ENCODE results near the gene PHACTR4.
"Not testable (repeated sequence)": the region's sequence is repeated elsewhere in the genome, so short reads cannot be mapped to it uniquely, and the experiment has no call there.

The PHACTR4 gene

GRCh38 chr1:28506907-28507246, 137.3 kb downstream of the PHACTR4 start:
- no peak for DNase-seq

DNA sequence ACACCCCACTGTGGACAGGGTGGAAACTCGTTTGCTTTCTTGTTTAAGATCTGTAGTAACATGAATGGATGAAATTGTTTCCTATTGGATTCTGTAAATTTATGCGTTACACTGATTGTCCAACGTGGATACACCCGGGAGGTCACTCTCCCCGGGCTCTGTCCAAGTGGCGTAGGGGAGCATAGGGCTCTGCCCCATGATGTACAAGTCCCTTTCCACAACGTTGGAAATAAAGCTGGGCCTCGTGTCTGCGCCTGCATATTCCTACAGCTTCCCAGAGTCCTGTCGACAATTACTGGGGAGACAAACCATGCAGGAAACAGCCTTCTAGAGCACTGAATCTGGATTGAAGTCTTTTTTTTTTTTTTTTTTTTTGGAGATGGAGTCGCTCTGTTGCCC, 137.7 kb downstream of the PHACTR4 start:
- DNase-seq = no peak

DNA sequence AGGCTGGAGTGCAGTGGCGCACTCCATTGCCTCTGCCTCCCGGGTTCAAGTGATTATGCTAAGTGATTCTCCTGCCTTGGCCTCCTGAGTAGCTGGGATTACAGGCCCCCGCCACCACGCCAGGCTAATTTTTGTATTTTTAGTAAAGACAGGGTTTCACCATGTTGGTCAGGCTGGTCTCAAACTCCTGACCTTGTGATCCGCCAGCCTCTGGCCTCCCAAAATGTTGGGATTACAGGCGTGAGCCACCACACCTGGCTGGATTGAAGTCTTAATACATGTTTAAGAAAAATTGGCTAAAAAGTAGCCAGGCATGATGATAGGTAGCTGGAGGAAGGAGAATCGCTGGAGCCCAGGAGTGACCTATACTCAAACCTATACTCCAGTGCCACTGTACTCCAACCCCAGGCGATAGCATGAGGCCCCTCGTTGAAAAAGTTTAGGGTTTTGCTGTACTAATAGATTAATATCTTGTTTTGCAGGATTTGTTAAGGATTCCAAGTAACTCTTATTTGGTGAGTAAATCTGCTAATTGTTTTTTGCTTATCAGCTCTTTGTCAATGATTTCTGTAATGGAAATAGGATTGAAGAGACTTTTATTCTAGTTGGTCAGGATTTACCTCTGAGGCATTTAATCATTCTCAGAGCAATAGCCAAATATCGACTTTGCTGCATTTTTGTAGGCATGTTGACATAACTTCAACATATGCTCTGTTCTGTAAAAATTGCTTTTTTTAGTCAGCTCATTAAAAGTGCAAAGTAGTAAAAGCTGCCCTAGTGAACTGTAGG, 138.3 kb downstream of the PHACTR4 start:
- no peak for DNase-seq

GRCh38 chr1:28508435-28508754, 138.9 kb downstream of the PHACTR4 start:
- DNase-seq = no peak

DNA sequence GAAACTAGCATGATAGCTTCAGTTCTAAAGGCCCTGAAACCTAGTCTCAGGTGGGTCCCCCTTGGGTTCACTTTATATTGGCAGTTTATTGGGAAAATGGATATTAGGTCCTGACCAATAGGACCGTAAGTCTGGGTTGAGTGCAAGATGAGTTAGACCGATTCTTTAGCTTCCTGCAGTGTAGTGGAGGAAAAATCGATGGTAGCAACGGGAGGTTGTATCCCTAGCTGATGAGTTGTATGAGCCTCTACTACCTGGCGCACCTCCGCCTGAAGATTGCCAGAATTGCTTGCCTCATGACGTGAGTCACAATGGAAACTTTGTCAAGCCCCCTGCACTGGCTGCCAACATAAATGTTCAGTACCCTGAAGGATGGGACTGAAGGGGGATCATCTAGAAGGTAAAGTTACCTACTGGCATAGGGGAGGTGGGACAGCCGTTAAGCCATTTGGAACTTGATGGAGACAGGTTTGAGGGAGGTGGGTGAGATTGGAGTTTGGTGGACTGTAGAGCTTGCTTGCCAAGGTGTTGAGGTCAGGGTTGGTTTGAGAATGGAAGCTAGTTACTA, 140.2 kb downstream of the PHACTR4 start:
- peak; percentile 15 for DNase-seq

DNA sequence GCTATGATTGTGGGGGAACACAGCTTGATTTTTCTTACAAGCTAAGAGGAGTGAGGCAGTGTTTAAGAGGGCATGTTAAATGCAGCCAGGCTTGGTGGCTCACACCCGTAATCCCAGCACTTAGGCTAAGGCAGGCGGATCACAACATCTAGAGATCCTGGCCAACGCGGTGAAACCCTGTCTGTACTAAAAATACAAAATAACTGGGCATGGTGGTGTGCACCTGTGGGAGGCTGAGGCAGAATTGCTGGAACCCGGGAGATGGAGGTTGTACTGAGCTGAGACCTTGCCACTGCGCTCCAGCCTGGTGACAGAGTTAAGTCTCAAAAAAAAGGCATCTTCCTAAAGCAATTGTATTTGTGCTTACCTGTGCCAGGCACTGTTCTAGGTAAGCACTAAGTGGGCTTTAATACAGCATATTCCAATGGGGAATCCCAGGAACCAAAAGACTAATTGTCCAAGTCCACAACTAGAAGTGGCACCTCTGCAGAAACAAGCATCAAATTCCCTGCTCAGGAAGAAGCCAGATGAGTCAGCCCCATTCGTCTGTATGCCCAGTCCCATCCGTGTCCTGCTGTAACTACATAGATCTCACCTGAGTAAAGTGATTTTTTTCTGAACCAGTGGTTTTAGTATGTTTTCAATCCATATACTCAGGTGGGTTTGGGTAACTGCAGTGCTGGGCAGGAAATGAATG, 140.9 kb downstream of the PHACTR4 start:
- peak; percentile 32 for DNase-seq

- DNase-seq = no peak
Measured at GRCh38 chr1:28510970-28511440, 141.5 kb downstream of the PHACTR4 start.

DNA sequence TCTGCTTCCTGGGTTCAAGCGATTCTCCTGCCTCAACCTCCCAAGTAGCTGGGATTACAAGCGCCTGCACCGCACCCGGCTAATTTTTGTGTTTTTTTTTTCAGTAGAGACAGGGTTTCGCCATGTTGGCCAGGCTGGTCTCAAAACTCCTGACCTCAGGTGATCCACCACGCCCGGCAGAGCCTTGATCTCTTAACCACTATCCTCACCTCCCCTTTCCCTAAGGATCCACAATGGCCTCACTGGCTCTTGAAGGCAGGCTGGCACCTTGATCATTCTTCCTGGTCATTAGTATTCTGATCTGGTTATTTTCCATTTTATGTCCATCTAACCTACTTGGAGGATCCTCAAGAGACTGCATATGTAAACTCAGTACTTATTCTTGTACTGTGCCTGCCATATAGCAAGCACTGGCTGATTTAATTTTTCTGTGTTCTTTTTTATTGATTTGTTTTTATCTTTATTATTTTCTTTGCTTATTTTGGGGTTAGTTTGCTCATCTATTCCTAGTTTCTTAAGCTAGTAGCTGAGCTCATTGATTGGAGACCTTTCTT, 142.6 kb downstream of the PHACTR4 start:
- DNase-seq = no peak

DNA sequence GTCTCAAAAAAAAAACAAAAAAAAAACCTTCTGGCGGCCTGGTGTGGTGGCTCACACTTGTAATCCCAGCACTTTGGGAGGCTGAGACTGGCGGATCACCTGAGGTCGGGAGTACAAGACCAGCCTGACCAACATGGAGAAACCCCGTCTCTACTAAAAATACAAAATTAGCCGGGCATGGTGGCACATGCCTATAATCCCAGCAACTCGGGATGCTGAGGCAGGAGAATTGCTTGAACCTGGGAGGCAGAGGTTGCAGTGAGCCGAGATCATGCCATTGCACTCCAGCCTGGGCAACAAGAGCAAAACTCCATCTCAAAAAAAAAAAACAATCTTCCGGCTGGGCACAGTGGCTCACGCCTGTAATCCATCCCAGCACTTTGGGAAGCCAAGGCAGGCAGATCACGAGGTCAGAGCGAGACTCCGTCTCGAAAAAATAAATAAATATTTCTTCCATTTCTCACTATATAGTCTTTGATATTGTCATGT, 144.9 kb downstream of the PHACTR4 start:
- DNase-seq = not testable (repeated sequence)

DNA sequence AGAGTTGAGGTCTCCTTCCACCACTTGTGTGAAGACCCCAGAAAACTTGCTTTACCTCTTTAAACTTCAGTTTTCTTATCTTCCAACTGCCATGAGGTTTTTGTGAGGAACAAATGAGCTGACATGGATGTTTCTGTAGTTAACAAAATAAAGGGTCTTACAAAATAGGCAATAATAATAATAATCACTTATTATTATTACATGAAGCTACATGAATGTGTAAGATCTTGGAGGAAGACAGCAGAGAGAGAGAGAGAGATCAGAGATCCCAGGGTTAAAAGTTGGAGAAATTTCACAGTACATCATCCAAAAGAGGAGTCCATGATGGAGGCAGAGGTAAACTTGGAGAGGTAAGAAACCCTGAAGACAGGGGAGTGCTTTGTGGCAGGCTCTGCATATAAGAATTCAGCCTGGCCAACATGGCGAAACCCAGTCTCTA, 147.0 kb downstream of the PHACTR4 start:
- no peak for DNase-seq

- DNase-seq = no peak
Measured at GRCh38 chr1:28517649-28517999, 148.1 kb downstream of the PHACTR4 start.

DNA sequence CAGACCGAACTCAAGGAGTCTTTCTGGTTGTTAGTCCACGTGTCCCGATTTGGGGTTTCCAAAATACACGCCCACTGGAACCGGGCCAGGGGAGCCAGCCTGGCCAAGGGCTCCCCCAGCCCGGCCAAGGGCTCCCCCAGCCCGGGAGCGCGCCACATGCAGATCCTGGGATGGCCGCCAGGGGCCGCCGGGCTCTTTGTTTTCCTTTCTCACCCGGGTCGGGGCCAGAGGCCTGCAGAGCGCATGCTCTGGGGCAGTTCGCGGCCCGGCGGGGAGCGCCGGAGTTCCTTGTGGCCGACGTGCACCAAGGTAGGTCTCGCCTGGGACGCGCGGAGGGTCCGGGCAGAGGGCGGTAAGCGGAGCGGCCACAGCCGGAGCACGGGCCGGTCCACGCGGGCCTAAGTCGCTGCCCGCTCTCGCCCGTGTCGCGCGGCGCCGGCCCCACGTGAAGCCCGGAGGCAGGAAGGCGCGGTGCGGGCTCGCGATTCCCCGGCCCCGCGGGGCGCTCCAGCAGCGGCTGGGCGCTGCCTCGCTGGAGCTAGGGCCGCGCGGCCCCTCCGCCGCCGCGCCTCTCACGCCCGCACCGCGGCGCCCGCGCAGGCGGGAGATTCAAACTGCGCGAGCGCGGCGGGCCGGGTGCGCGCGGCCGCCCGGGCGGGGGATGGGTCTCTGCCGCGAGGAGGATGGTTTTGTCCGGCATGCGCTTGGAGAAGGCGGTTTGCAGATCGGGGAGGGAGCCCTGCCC, 148.6 kb downstream of the PHACTR4 start:
- peak; percentile 83 for DNase-seq

DNA sequence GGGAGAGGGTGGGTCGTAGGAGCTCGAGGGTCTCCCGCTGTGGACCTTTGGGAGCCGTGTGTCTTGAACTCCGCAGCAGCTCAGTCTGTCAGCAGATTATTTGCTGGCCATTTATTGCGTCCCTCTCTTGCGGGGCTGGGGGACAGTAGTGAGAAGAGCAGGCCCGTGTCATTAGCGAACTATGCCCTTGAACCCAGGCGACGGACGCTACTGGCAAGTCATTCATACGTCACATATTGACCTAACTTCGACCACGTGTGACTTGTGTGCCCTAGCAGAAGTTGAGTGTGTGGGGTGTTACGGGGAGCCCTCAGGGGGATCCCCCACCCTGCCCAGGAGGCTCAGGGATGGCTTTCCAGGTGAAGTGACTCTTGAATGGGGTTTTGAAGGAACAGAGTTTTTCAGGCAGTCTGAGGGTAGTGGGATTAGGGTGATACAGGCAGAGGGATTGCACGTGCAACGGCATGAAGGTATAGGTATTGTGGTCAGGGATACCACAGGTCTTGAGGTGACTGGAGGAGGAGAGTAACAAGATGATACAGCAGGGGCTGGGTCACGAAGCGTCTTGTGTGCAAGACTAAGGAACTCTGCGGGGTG, 149.3 kb downstream of the PHACTR4 start:
- peak; percentile 46 for DNase-seq

DNA sequence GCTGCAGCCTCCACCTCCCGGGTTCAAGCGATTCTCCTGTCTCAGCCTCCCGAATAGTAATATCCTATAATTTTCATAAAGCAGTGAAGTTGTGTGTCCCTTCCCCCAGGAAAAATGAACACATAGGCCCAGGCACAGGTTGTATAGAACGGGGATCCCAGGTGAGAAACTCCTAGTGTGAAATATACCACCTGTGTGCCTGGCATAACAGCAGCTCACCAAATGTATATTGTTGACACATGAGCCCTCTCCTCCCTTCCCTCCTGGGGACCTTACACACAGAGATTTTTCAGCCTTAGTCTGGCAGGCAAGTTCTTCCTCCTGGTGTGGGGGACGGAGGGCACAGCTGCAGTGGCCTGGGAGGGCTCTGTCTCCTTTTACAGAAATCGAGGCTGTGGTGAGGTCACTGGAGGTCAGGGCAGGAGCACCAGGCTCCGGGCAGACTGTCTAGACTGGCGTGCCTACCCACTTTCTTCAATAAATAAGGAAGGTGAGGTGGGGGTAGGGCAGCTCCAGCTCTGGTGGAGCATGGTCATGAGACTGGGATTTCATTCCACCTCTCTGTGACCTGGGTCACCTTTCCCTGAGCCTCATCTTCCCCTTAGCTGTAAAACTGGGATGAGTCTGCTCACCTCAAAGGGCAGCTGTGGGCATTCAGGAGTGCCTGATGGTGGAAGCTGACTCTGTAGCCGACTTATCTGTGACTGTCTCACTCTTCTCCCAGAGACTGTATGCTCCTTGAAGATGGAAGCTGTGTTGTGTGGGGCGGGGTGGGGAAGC, 150.6 kb downstream of the PHACTR4 start:
- no peak for DNase-seq

DNA sequence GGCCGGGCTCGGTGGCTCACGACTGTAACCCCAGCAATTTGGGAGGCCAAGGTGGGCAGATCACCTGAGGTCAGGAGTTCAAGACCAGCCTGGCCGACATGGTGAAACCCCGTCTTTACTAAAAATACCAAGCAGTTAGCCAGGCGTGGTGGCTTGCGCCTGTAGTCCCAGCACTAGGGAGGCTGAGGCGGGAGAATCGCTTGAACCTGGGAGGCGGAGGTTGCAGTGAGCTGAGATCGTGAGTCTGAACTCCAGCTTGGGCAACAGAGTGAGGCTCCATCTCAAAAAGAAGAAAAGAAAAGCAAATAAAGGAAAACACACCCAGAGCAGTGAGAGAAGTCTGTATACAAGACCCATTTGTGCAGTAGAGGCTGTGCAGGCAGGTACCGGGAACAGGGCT, 151.3 kb downstream of the PHACTR4 start:
- not testable (repeated sequence) for DNase-seq

GRCh38 chr1:28521502-28522164, 152.1 kb downstream of the PHACTR4 start:
- no peak for DNase-seq

DNA sequence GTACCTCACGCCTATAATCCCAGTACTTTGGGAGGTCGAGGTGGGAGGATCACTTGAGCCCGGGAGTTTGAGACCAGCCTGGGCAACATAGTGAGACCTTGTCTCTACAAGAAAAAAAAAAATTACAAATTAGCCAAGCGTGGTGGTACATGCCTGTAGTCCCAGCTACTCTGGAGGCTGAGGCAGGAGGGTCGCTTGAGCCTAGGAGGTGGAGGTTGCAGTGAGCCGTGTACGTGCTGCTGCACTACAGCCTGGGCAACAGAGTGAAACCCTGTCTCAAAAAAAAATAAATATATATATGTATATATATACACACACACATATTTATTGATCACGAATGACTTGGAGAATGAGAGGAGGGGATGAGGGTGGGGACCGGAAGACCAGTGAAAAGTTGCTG, 153.0 kb downstream of the PHACTR4 start:
- DNase-seq = not testable (repeated sequence)

DNA sequence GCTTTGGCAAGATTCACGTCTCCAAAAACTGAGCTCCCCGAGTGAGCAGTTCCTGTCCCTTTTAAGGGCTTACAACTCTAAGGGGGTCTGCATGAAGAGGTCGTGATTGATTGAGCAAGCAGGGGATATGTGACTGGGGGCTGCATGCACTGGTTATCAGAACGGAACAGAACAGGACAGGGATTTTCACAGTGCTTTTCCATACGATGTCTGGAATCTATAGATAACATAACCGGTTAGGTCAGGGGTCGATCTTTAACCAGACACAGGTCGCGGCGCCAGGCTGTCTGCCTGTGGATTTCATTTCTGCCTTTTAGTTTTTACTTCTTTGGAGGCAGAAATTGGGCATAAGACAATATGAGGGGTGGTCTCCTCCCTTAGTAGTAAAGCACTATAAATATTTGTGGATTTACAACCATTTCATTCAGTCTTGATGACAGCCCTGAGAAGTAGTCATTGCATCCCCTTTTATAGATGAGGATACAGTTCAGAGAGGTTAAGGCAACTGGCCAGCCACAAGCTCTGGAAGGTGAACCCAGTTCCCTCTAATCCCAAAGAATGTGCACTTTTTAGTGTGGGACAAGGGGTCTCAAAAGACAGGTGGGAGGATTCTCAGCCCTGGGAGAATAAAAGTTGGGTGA, 155.6 kb downstream of the PHACTR4 start:
- DNase-seq = not testable (repeated sequence)

GRCh38 chr1:28526886-28527285, 157.3 kb downstream of the PHACTR4 start:
- DNase-seq = no peak

- no peak for DNase-seq
Measured at GRCh38 chr1:28530456-28530855, 160.9 kb downstream of the PHACTR4 start.

DNA sequence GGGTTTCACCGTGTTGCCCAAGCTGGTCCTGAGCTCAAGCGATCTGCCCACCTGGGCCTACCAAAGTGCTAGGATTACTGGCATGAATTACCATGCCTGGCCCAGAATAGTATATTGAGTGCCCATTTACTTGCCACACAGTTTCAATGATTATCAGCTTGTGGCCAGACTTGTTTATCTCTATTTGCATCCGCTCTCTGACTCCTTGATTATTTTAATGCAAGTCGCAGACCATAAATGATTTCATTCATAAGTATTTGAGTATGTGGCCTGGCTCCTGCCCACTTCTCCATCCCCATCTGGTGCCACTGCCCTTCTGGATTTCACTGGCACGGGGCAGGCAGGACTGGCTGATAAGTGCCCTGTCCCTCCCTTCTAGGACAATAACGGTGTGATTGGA, 165.1 kb downstream of the PHACTR4 start:
- no peak for DNase-seq

Measured in stimulated activated naive CD4-positive, alpha-beta T cell treated with Interleukin-2 at 50 U/mL for 16 hours (primary cell).